ENCODE measurements around the gene KRT36. TPM values are rescaled to one million over a fixed set of nuclear protein-coding genes. Genes with fewer than 3 reads are reported as not detected.

KRT36 gene
- total RNA-seq, 1 donor from 2014 or later: not detected

GRCh38 chr17:41484920-41485904 is 4.5 kb downstream of the KRT36 start:
- DNase-seq (no peak), ATAC-seq (ENCODE audit: poor library complexity) (peak; percentile 46)
- intact Hi-C loops (cut with DNase I): no loop called here

GRCh38 chr17:41483991-41484826 is 5.5 kb downstream of the KRT36 start:
- intact Hi-C loops (cut with DNase I): no loop called here
- no peak for ATAC-seq (ENCODE audit: poor library complexity)
- DNase-seq: no peak

GRCh38 chr17:41483531-41483930 is 6.2 kb downstream of the KRT36 start:
- ATAC-seq (ENCODE audit: poor library complexity) (no peak), DNase-seq (no peak)
- intact Hi-C loops (cut with DNase I): no loop called here

- DNase-seq: no peak
- intact Hi-C loops (cut with DNase I): no loop called here
- ATAC-seq (ENCODE audit: poor library complexity): no peak
Observed at GRCh38 chr17:41481036-41481435, 8.7 kb downstream of the KRT36 start, which contains the start of gene KRT35. KRT35 (minus strand) TSS chr17:41481151; CDS start chr17:41481097, 54 bp downstream.

- DNase-seq: no peak
- ATAC-seq (ENCODE audit: poor library complexity): no peak
- intact Hi-C loops (cut with DNase I): no loop called here
Observed at GRCh38 chr17:41480581-41480980, 9.1 kb downstream of the KRT36 start.

GRCh38 chr17:41480136-41480535 is 9.6 kb downstream of the KRT36 start:
- intact Hi-C loops (cut with DNase I): no loop called here
- DNase-seq (no peak), ATAC-seq (ENCODE audit: poor library complexity) (no peak)

- intact Hi-C loops (cut with DNase I): no loop called here
- ATAC-seq (ENCODE audit: poor library complexity) (no peak), DNase-seq (no peak)
Observed at GRCh38 chr17:41478237-41478636, 11.5 kb downstream of the KRT36 start.

GRCh38 chr17:41476866-41477815 is 12.6 kb downstream of the KRT36 start:
- ATAC-seq (ENCODE audit: poor library complexity): no peak
- intact Hi-C loops (cut with DNase I): no loop called here
- DNase-seq: no peak

GRCh38 chr17:41475421-41475820 is 14.3 kb downstream of the KRT36 start:
- no peak for DNase-seq
- intact Hi-C loops (cut with DNase I): no loop called here
- no peak for ATAC-seq (ENCODE audit: poor library complexity)

- peak; percentile 76 for ATAC-seq (ENCODE audit: poor library complexity)
- intact Hi-C loops (cut with DNase I): no loop called here
- no peak for DNase-seq
Observed at GRCh38 chr17:41474863-41475262, 14.8 kb downstream of the KRT36 start.

GRCh38 chr17:41468346-41468745 is 21.4 kb downstream of the KRT36 start:
- no peak for DNase-seq
- intact Hi-C loops (cut with DNase I): no loop called here
- no peak for ATAC-seq (ENCODE audit: poor library complexity)

GRCh38 chr17:41467561-41467960 is 22.1 kb downstream of the KRT36 start:
- intact Hi-C loops (cut with DNase I): no loop called here
- ATAC-seq (ENCODE audit: poor library complexity) (no peak), DNase-seq (no peak)

GRCh38 chr17:41466988-41467387 is 22.7 kb downstream of the KRT36 start, which contains the start of gene KRT32:
KRT32 (minus strand) TSS chr17:41467386; CDS start chr17:41467325, 61 bp downstream.
- ATAC-seq (ENCODE audit: poor library complexity) (no peak), DNase-seq (no peak)
- intact Hi-C loops (cut with DNase I): no loop called here

GRCh38 chr17:41464682-41465081 is 25.0 kb downstream of the KRT36 start:
- DNase-seq (peak; percentile 63), ATAC-seq (ENCODE audit: poor library complexity) (peak; percentile 98)
- intact Hi-C loops (cut with DNase I): no loop called here

GRCh38 chr17:41464173-41464572 is 25.5 kb downstream of the KRT36 start:
- DNase-seq (no peak), ATAC-seq (ENCODE audit: poor library complexity) (no peak)
- intact Hi-C loops (cut with DNase I): no loop called here

- ATAC-seq (ENCODE audit: poor library complexity) (no peak), DNase-seq (no peak)
- intact Hi-C loops (cut with DNase I): no loop called here
Observed at GRCh38 chr17:41463746-41464145, 26.0 kb downstream of the KRT36 start.

GRCh38 chr17:41462705-41463104 is 27.0 kb downstream of the KRT36 start:
- intact Hi-C loops (cut with DNase I): no loop called here
- DNase-seq (no peak), ATAC-seq (ENCODE audit: poor library complexity) (no peak)

GRCh38 chr17:41457676-41458075 is 32.0 kb downstream of the KRT36 start:
- intact Hi-C loops (cut with DNase I): no loop called here
- DNase-seq (no peak), ATAC-seq (ENCODE audit: poor library complexity) (no peak)
